ENCODE measurements around the gene PDLIM3. TPM values are rescaled to one million over a fixed set of nuclear protein-coding genes. Genes with fewer than 3 reads are reported as not detected.
A peak's percentile ranks its signal among the peaks of the same experiment; 100 is the strongest.
"Not testable (repeated sequence)": the region's sequence is repeated elsewhere in the genome, so short reads cannot be mapped to it uniquely, and the experiment has no call there.

The PDLIM3 gene
- total and polyA plus RNA-seq, 2 of the 13 experiments (the other 11 are each of a cell fraction or from before 2014, with no cell fraction given): 5.9 to 14.0 TPM

- TF ChIP-seq ARID5B (CRISPR knock-in tag; IDR thresholded peaks at IDR 0.05) (peak; percentile 35), STAT6 (CRISPR knock-in tag; IDR thresholded peaks at IDR 0.05; ENCODE audit: borderline replicate concordance) (no peak), EHMT2 (IDR thresholded peaks at IDR 0.05; ENCODE audit: borderline replicate concordance, low read depth, low read length) (no peak), NFYB (CRISPR knock-in tag; IDR thresholded peaks at IDR 0.05) (no peak), TBX3 (IDR thresholded peaks at IDR 0.05; ENCODE audit: borderline replicate concordance) (no peak), CC2D1A (CRISPR knock-in tag; IDR thresholded peaks at IDR 0.05) (no peak), JUNB (CRISPR knock-in tag; IDR thresholded peaks at IDR 0.05; ENCODE audit: borderline replicate concordance) (no peak), HOXA9 (CRISPR knock-in tag; IDR thresholded peaks at IDR 0.05; ENCODE audit: borderline replicate concordance) (no peak)
Measured at GRCh38 chr4:185559915-185560281, 24.6 kb upstream of the PDLIM3 start (continued).

GRCh38 chr4:185559251-185559914 lies 24.1 kb upstream of the PDLIM3 start:
- intact Hi-C loops (cut with micrococcal nuclease; ENCODE audit: unreplicated experiment); H3K27ac ChIP-seq (ENCODE audit: extremely low read length, insufficient read depth, low read length); H3K36me3 ChIP-seq (replicated peaks in 1 of 2; ENCODE audit: control insufficient read depth in 1 of 2, insufficient read depth in 2 of 2, low read length in 2 of 2); H4K20me1 ChIP-seq (ENCODE audit: insufficient read depth, low read length); H2AFZ ChIP-seq (ENCODE audit: low read length); H3K79me2 ChIP-seq (ENCODE audit: insufficient read depth, low read length); BruUV-seq (replicated peaks); in situ Hi-C loops (cut with HindIII; ENCODE audit: extremely low pct_ligation_motif_present, low pct_unique_long_range_greater_than_20kb); H3K9me3 ChIP-seq (ENCODE audit: low read length); FAIRE-seq; H3K4me3 ChIP-seq (replicated peaks in 1 of 3; ENCODE audit: insufficient read depth in 1 of 3, low read depth in 2 of 3, low read length in 3 of 3); H3K9ac ChIP-seq (ENCODE audit: insufficient read depth, low read depth, low read length); H3K27me3 ChIP-seq (ENCODE audit: control insufficient read depth in 1 of 2, insufficient read depth in 2 of 2, low read length in 2 of 2); CTCF ChIA-PET (ENCODE audit: low intra/inter-chr PET ratio, low total read pairs); ATAC-seq; DNase-seq (ENCODE audit: low spot score): not testable (repeated sequence)
- Histone ChIP-seq H3K4me2 (ENCODE audit: low read depth, low read length) (peak overlapping the region; percentile 18; the same call in 1 of the 2 replicates), H3K4me1 (ENCODE audit: insufficient read depth, low read length) (peaks cover 15% of the 10 kb centered on the region)
- POLR2A ChIA-PET: interaction anchor here (0.6 to 1.1 kb wide), 7 partner anchors 9 to 179 kb away, joined by 3 to 4 read pairs (median 3); partner anchors contain the start of gene PDLIM3
- 74% methylated on average over 7 of the region's 8 CpGs for WGBS (ENCODE audit: low lambda C conversion rate)
